Lower leg skin (tissue), 3 donors: ENCODE measurements around the gene RTL10.

Experiments
- POLR2A ChIP-seq, 2 donors: fragments of 450-650 bp; IDR thresholded peaks; one replicate each; pipeline ENCODE4 v1.6.1; 2016 to 2017; ENCODE audit warnings: antibody characterized with exemption in 2 of 2, mild to moderate bottlenecking in 1 of 2, moderate library complexity in 1 of 2
- TF ChIP-seq, protein P1 (sequence below), 3 donors: fragments of 450-650 bp; IDR thresholded peaks; one replicate each; pipeline ENCODE4 v1.5.1; 2016; ENCODE audit warnings: antibody characterized with exemption in 3 of 3, mild to moderate bottlenecking in 3 of 3, moderate library complexity in 2 of 3

DNA sequence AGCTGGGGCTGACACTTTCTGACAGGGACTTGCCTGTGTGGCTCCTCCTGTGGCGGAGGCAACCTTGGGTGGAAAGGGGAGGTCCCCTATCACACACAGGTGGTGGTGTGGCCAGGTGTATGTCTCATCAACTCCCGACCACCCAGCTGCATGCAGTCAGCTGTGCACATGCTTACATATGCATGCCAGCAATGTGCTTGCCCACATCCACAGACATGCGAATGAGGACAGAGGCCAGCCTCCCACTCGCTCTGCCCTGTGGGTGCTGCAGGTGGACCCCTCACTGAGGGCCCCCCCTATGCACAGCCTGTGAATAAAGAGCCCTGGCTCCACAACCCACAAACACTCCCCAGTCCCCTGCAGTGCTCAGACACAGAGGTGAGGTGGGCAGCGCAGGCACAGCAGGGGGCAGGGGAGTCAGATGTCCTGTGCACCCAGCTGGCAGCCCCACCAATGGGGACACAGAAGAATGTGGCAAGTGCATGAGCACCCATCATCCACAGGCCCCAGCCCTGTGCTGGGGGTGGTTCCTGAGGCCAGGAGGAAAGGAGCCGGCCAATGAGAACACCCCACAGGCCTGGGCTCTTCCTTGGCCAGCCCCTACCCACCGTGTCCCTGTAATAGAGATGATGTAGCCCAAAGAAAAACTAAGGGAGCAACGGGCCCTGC is 9.5 kb downstream of the RTL10 start:
- TF ChIP-seq, protein P1, sequence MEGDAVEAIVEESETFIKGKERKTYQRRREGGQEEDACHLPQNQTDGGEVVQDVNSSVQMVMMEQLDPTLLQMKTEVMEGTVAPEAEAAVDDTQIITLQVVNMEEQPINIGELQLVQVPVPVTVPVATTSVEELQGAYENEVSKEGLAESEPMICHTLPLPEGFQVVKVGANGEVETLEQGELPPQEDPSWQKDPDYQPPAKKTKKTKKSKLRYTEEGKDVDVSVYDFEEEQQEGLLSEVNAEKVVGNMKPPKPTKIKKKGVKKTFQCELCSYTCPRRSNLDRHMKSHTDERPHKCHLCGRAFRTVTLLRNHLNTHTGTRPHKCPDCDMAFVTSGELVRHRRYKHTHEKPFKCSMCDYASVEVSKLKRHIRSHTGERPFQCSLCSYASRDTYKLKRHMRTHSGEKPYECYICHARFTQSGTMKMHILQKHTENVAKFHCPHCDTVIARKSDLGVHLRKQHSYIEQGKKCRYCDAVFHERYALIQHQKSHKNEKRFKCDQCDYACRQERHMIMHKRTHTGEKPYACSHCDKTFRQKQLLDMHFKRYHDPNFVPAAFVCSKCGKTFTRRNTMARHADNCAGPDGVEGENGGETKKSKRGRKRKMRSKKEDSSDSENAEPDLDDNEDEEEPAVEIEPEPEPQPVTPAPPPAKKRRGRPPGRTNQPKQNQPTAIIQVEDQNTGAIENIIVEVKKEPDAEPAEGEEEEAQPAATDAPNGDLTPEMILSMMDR (IDR thresholded peaks at IDR 0.05), result no peak
- TF ChIP-seq POLR2A (IDR thresholded peaks at IDR 0.05), result no peak
